ENCODE measurements around the gene DLG2. TPM values are rescaled to one million over a fixed set of nuclear protein-coding genes. Genes with fewer than 3 reads are reported as not detected.

Gene DLG2
- total and polyA plus RNA-seq, 9 of the 15 experiments (the other 6 are each of a cell fraction or from before 2014, with no cell fraction given), result 0.52 to 1.6 (median 0.95) TPM

- CTCF ChIA-PET (ENCODE audit: low intra/inter-chr PET ratio), result no interaction called here
- Histone ChIP-seq H3K4me2 (ENCODE audit: insufficient read depth, low read length) (no peak overlapping the region), H3K79me2 (ENCODE audit: control insufficient read depth, insufficient read depth, low read length) (no peaks in the 10 kb centered on the region), H3K4me1 (replicated peaks in 1 of 2; ENCODE audit: control insufficient read depth in 2 of 2, insufficient read depth in 2 of 2, low read length in 2 of 2) (no peaks in the 10 kb centered on the region), H3K4me3 (no peak overlapping the region), H2AFZ (ENCODE audit: low read depth, low read length) (no peak overlapping the region), H3K9ac (ENCODE audit: insufficient read depth in 1 of 2, low read depth in 2 of 2, low read length in 2 of 2) (no peak overlapping the region), H3K36me3 (ENCODE audit: control insufficient read depth, insufficient read depth, low read length) (no peaks in the 10 kb centered on the region), H3K27me3 (ENCODE audit: control insufficient read depth in 2 of 2, insufficient read depth in 2 of 2, low read length in 2 of 2) (peaks cover 0 to 7% of the 10 kb centered on the region in 2 experiments; a peak in 2 of 5 replicates), H3K9me3 (replicated peaks; ENCODE audit: control insufficient read depth, insufficient read depth, low read depth, low read length) (no peaks in the 10 kb centered on the region), H4K20me1 (replicated peaks; ENCODE audit: control insufficient read depth, insufficient read depth, low read length) (no peaks in the 10 kb centered on the region), H3K27ac (ENCODE audit: extremely low read depth, low read depth, low read length) (no peak overlapping the region), H3K9me1 (ENCODE audit: control insufficient read depth, insufficient read depth, low read length) (no peaks in the 10 kb centered on the region)
- in situ Hi-C loops (cut with MboI) (no loop called here), intact Hi-C loops (cut with micrococcal nuclease) (no loop called here)
- FAIRE-seq (no peak), ATAC-seq (no peak), DNase-seq (ENCODE audit: extremely low read depth in 1 of 4, low spot score in 3 of 4) (no peak)
- POLR2A ChIA-PET, result no interaction called here
- no TSS peak for BruUV-seq (replicated peaks)
- TF ChIP-seq ZNF444 (CRISPR knock-in tag; IDR thresholded peaks at IDR 0.05), result no peak
- TF ChIP-seq ZNF274 (IDR thresholded peaks at IDR 0.05; ENCODE audit: borderline replicate concordance, low read depth, low read length), result no peak
- no peak for TF ChIP-seq JUNB (CRISPR knock-in tag; conservative IDR thresholded peaks at IDR 0.05)
- no peak for TF ChIP-seq ELF2 (CRISPR knock-in tag; IDR thresholded peaks at IDR 0.05)
- no peak for TF ChIP-seq CEBPG (CRISPR knock-in tag; IDR thresholded peaks at IDR 0.05)
- TF ChIP-seq CEBPG (tag; conservative IDR thresholded peaks at IDR 0.05 in 1 of 2, IDR thresholded peaks at IDR 0.05 in 1 of 2), result peak in 1 of 2 experiments; percentile 70; a peak in 2 of 4 replicates
- TF ChIP-seq PATZ1 (CRISPR knock-in tag; IDR thresholded peaks at IDR 0.05; ENCODE audit: borderline replicate concordance), result no peak
- TF ChIP-seq ZNF436 (CRISPR knock-in tag; IDR thresholded peaks at IDR 0.05), result no peak
- TF ChIP-seq SAP30 (IDR thresholded peaks at IDR 0.05; ENCODE audit: borderline replicate concordance, insufficient read depth, low read depth, low read length, poor library complexity, severe bottlenecking), result no peak
- no peak for TF ChIP-seq TFAM (CRISPR knock-in tag; conservative IDR thresholded peaks at IDR 0.05)
- TF ChIP-seq VEZF1 (CRISPR knock-in tag; IDR thresholded peaks at IDR 0.05), result no peak
- TF ChIP-seq TARDBP (IDR thresholded peaks at IDR 0.05), result no peak
- no peak for TF ChIP-seq GATAD2A (IDR thresholded peaks at IDR 0.05)
- TF ChIP-seq HDAC1 (IDR thresholded peaks at IDR 0.05), result no peak
- peak in 1 of 2 experiments; percentile 60; a peak in 2 of 4 replicates for TF ChIP-seq TRIM24 (IDR thresholded peaks at IDR 0.05)
- WGBS (ENCODE audit: insufficient coverage, low coverage, missing lambda C conversion rate), result 0% methylated on average over 2 of the region's 2 CpGs
Measured at GRCh38 chr11:83793310-83793709, 1833.8 kb downstream of the DLG2 start.

Data from K562 (cell line).